Hepatocyte (in vitro differentiated cells): Measurements from ENCODE around the gene SIGLEC11. TPM values are rescaled to one million over a fixed set of nuclear protein-coding genes. Genes with fewer than 3 reads are reported as not detected.

Source experiments
- DNase-seq: peaks from one replicate; pipeline ENCODE4 v3.0.0-alpha.2; 2016; ENCODE audit warnings: low spot score
- H2AFZ ChIP-seq: fragments of 200-600 bp; sonication (generic); 2 replicates; pipeline ENCODE4 v1.6.0; 2016; ENCODE audit warnings: antibody characterized with exemption, mild to moderate bottlenecking
- H3K27ac ChIP-seq: fragments of 200-600 bp; sonication (generic); 2 replicates; pipeline ENCODE4 v1.5.1; 2016; ENCODE audit warnings: mild to moderate bottlenecking
- H3K27me3 ChIP-seq: fragments of 200-600 bp; sonication (generic); 2 replicates; pipeline ENCODE4 v1.6.1; 2016
- H3K36me3 ChIP-seq: fragments of 200-600 bp; sonication (generic); replicated peaks from 2 replicates; pipeline ENCODE4 v1.5.1; 2016; ENCODE audit warnings: low read depth; ENCODE audit not compliant: insufficient read depth
- H3K4me1 ChIP-seq: fragments of 200-600 bp; sonication (generic); 2 replicates; pipeline ENCODE4 v1.5.1; 2016; ENCODE audit warnings: mild to moderate bottlenecking, moderate library complexity; ENCODE audit not compliant: insufficient read depth
- H3K4me2 ChIP-seq: fragments of 200-600 bp; sonication (generic); 2 replicates; pipeline ENCODE4 v1.6.0; 2016
- H3K4me3 ChIP-seq: fragments of 200-600 bp; sonication (generic); 2 replicates; pipeline ENCODE4 v1.5.1; 2016; ENCODE audit warnings: mild to moderate bottlenecking
- H3K79me2 ChIP-seq: fragments of 200-600 bp; sonication (generic); 2 replicates; pipeline ENCODE4 v1.6.0; 2017; ENCODE audit warnings: mild to moderate bottlenecking
- H3K9me2 ChIP-seq: fragments of 200-600 bp; sonication (generic); replicated peaks from 2 replicates; pipeline ENCODE4 v1.6.0; 2017; ENCODE audit warnings: mild to moderate bottlenecking; ENCODE audit not compliant: insufficient read depth
- H3K9me3 ChIP-seq: fragments of 200-600 bp; sonication (generic); 2 replicates; pipeline ENCODE4 v1.5.1; 2016; ENCODE audit warnings: low read depth, mild to moderate bottlenecking
- H4K20me1 ChIP-seq: fragments of 200-600 bp; sonication (generic); 2 replicates; pipeline ENCODE4 v1.6.0; 2016; ENCODE audit warnings: mild to moderate bottlenecking; ENCODE audit not compliant: insufficient read depth, poor library complexity, severe bottlenecking
- CTCF ChIP-seq: fragments of 200-600 bp; sonication (generic); IDR thresholded peaks from 2 replicates; pipeline ENCODE4 v1.5.1; 2016; ENCODE audit warnings: antibody characterized with exemption, mild to moderate bottlenecking; ENCODE audit not compliant: poor library complexity
- EZH2 ChIP-seq: fragments of 200-600 bp; sonication (generic); IDR thresholded peaks from 2 replicates; pipeline ENCODE4 v1.6.1; 2016; ENCODE audit warnings: antibody characterized with exemption, mild to moderate bottlenecking, borderline replicate concordance
- EZH2phosphoT487 ChIP-seq: fragments of 200-600 bp; sonication (generic); IDR thresholded peaks from one replicate; pipeline ENCODE4 v1.6.1; 2018; ENCODE audit warnings: antibody characterized with exemption, mild to moderate bottlenecking, low read depth, moderate library complexity; ENCODE audit not compliant: unreplicated experiment, severe bottlenecking
- WGBS: methylation state at CpG from one replicate; pipeline ENCODE4 v1.1.6; 2016; ENCODE audit warnings: low lambda C conversion rate; ENCODE audit errors: missing lambda C conversion rate; 5-methylcytosine and 5-hydroxymethylcytosine counted together
- polyA plus RNA-seq: library from polyadenylated mRNA; unstranded; fragments of >200 nt; fragmentation: Nextera tagmentation; extraction: Ambion mirVana; gene quantifications from 2 replicates; pipeline ENCODE4 v1.2.1, GENCODE V29; 2016
- total RNA-seq: library from RNA; depleted of rRNA; stranded (reverse); fragments of >200 nt; gene quantifications from 2 replicates; pipeline ENCODE4 v1.2.3, GENCODE V29; 2014

Gene SIGLEC11
- total and polyA plus RNA-seq, 2 experiments from 2014 or later: 6.0 to 15.8 TPM

GRCh38 chr19:49904136-49904535 is 56.8 kb downstream of the SIGLEC11 start:
- Histone ChIP-seq H3K4me3 (no peak overlapping the region), H3K36me3 (no peaks in the 10 kb centered on the region), H3K27ac (no peak overlapping the region), H3K79me2 (no peaks in the 10 kb centered on the region), H3K4me2 (no peak overlapping the region), H3K9me3 (no peaks in the 10 kb centered on the region), H3K9me2 (no peaks in the 10 kb centered on the region), H3K4me1 (no peaks in the 10 kb centered on the region), H2AFZ (no peak overlapping the region), H4K20me1 (no peaks in the 10 kb centered on the region), H3K27me3 (no peaks in the 10 kb centered on the region)
- WGBS: 85% methylated on average over 6 of the region's 6 CpGs
- TF ChIP-seq EZH2 (no peak), EZH2phosphoT487 (no peak), CTCF (no peak)
- DNase-seq: no peak

Other genes starting within 250 kb of the SIGLEC11 start
- not detected in 2 replicates for gene TSKS, start 197.9 kb downstream of the SIGLEC11 start, total RNA-seq
- not detected in 2 replicates for gene TSKS, start 197.9 kb downstream of the SIGLEC11 start, polyA plus RNA-seq
- 59.3 and 64.8 TPM in 2 replicates for gene AP2A1, start 194.2 kb downstream of the SIGLEC11 start, total RNA-seq
- gene AP2A1, start 194.2 kb downstream of the SIGLEC11 start, polyA plus RNA-seq: 60.4 and 62.1 TPM in 2 replicates
- 19.5 and 20.5 TPM in 2 replicates for gene FUZ, start 147.9 kb downstream of the SIGLEC11 start, total RNA-seq
- 20.4 and 24.2 TPM in 2 replicates for gene FUZ, start 147.9 kb downstream of the SIGLEC11 start, polyA plus RNA-seq
- gene MED25, start 142.9 kb downstream of the SIGLEC11 start, total RNA-seq: 23.0 and 29.6 TPM in 2 replicates
- 83.9 and 100 TPM in 2 replicates for gene MED25, start 142.9 kb downstream of the SIGLEC11 start, polyA plus RNA-seq
- gene PTOV1, start 110.0 kb downstream of the SIGLEC11 start, total RNA-seq: 76.4 and 114 TPM in 2 replicates
- 294 and 305 TPM in 2 replicates for gene PTOV1, start 110.0 kb downstream of the SIGLEC11 start, polyA plus RNA-seq
- 16.1 and 27.0 TPM in 2 replicates for gene PNKP, start 93.6 kb downstream of the SIGLEC11 start, total RNA-seq
- gene PNKP, start 93.6 kb downstream of the SIGLEC11 start, polyA plus RNA-seq: 68.6 and 84.4 TPM in 2 replicates
- 15.6 and 16.3 TPM in 2 replicates for gene AKT1S1, start 83.8 kb downstream of the SIGLEC11 start, total RNA-seq
- 73.0 and 74.5 TPM in 2 replicates for gene AKT1S1, start 83.8 kb downstream of the SIGLEC11 start, polyA plus RNA-seq
- gene TBC1D17, start 83.5 kb downstream of the SIGLEC11 start, total RNA-seq: 10.7 and 13.4 TPM in 2 replicates
- 52.8 and 55.1 TPM in 2 replicates for gene TBC1D17, start 83.5 kb downstream of the SIGLEC11 start, polyA plus RNA-seq
- gene IL4I1, start 64.3 kb downstream of the SIGLEC11 start, total RNA-seq: 0.12 and 0.60 TPM in 2 replicates
- gene IL4I1, start 64.3 kb downstream of the SIGLEC11 start, polyA plus RNA-seq: 0.33 and 0.97 TPM in 2 replicates
- gene ATF5, start 32.0 kb downstream of the SIGLEC11 start, total RNA-seq: 19.8 and 34.4 TPM in 2 replicates
- 16.1 and 23.8 TPM in 2 replicates for gene ATF5, start 32.0 kb downstream of the SIGLEC11 start, polyA plus RNA-seq
- 21.3 and 33.8 TPM in 2 replicates for gene NUP62, start 31.7 kb downstream of the SIGLEC11 start, total RNA-seq
- gene NUP62, start 31.7 kb downstream of the SIGLEC11 start, polyA plus RNA-seq: 33.5 and 34.0 TPM in 2 replicates
- 36.7 and 39.7 TPM in 2 replicates for gene VRK3, start 64.2 kb upstream of the SIGLEC11 start, total RNA-seq
- gene VRK3, start 64.2 kb upstream of the SIGLEC11 start, polyA plus RNA-seq: 41.8 and 42.3 TPM in 2 replicates
- gene ZNF473, start 64.8 kb upstream of the SIGLEC11 start, total RNA-seq: 5.3 and 8.0 TPM in 2 replicates
- 2.5 and 4.4 TPM in 2 replicates for gene ZNF473, start 64.8 kb upstream of the SIGLEC11 start, polyA plus RNA-seq
- gene IZUMO2, start 202.1 kb upstream of the SIGLEC11 start, total RNA-seq: not detected in 2 replicates
- not detected in 2 replicates for gene IZUMO2, start 202.1 kb upstream of the SIGLEC11 start, polyA plus RNA-seq
- 48.9 and 64.4 TPM in 2 replicates for gene MYH14, start 242.4 kb upstream of the SIGLEC11 start, total RNA-seq
- gene MYH14, start 242.4 kb upstream of the SIGLEC11 start, polyA plus RNA-seq: 31.7 and 40.9 TPM in 2 replicates